Rectal smooth muscle tissue (tissue), 1 donor: Measurements from ENCODE around the gene CYRIA.

Experiments
- H3K27ac ChIP-seq: one replicate; pipeline ENCODE4 v1.7.0; 2013; ENCODE audit warnings: low read depth, low read length, inconsistent platforms
- H3K27me3 ChIP-seq: one replicate; pipeline ENCODE4 v1.7.0; 2013; ENCODE audit warnings: low read length; ENCODE audit not compliant: control insufficient read depth, insufficient read depth
- H3K36me3 ChIP-seq: one replicate; pipeline ENCODE4 v1.7.0; 2013; ENCODE audit warnings: low read length; ENCODE audit not compliant: control insufficient read depth, insufficient read depth
- H3K4me1 ChIP-seq: one replicate; pipeline ENCODE4 v1.7.0; 2013; ENCODE audit warnings: low read length; ENCODE audit not compliant: control insufficient read depth, insufficient read depth
- H3K4me3 ChIP-seq: one replicate; pipeline ENCODE4 v1.7.0; 2013; ENCODE audit warnings: low read length
- H3K9ac ChIP-seq: one replicate; pipeline ENCODE4 v1.7.0; 2013; ENCODE audit warnings: low read length

CYRIA gene

GRCh38 chr2:16645088-16645487 lies 20.5 kb downstream of the CYRIA start:
- Histone ChIP-seq H3K27me3 (no peaks in the 10 kb centered on the region), H3K4me1 (peaks cover 3% of the 10 kb centered on the region), H3K9ac (no peak overlapping the region), H3K27ac (no peak overlapping the region), H3K36me3 (no peaks in the 10 kb centered on the region), H3K4me3 (no peak overlapping the region)

- Histone ChIP-seq H3K36me3 (no peaks in the 10 kb centered on the region), H3K4me1 (peaks cover 5% of the 10 kb centered on the region), H3K27me3 (no peaks in the 10 kb centered on the region), H3K4me3 (no peak overlapping the region), H3K9ac (no peak overlapping the region), H3K27ac (no peak overlapping the region)
Measured at GRCh38 chr2:16644221-16644925, 21.3 kb downstream of the CYRIA start.

- H3K4me3 ChIP-seq, result no peak overlapping the region
- H3K27me3 ChIP-seq, result no peaks in the 10 kb centered on the region
- no peak overlapping the region for H3K9ac ChIP-seq
- peaks cover 5% of the 10 kb centered on the region for H3K4me1 ChIP-seq
- no peak overlapping the region for H3K27ac ChIP-seq
- no peaks in the 10 kb centered on the region for H3K36me3 ChIP-seq
Measured at GRCh38 chr2:16643099-16643498, 22.5 kb downstream of the CYRIA start.

GRCh38 chr2:16642088-16642487 lies 23.5 kb downstream of the CYRIA start:
- Histone ChIP-seq H3K4me3 (no peak overlapping the region), H3K27me3 (no peaks in the 10 kb centered on the region), H3K36me3 (no peaks in the 10 kb centered on the region), H3K4me1 (peaks cover 5% of the 10 kb centered on the region), H3K9ac (no peak overlapping the region), H3K27ac (no peak overlapping the region)

GRCh38 chr2:16641509-16641908 lies 24.1 kb downstream of the CYRIA start:
- Histone ChIP-seq H3K9ac (no peak overlapping the region), H3K36me3 (no peaks in the 10 kb centered on the region), H3K27me3 (no peaks in the 10 kb centered on the region), H3K27ac (no peak overlapping the region), H3K4me1 (peaks cover 5% of the 10 kb centered on the region), H3K4me3 (no peak overlapping the region)

- H3K36me3 ChIP-seq, result no peaks in the 10 kb centered on the region
- H3K27me3 ChIP-seq, result no peaks in the 10 kb centered on the region
- H3K4me3 ChIP-seq, result no peak overlapping the region
- no peak overlapping the region for H3K9ac ChIP-seq
- H3K27ac ChIP-seq, result no peak overlapping the region
- H3K4me1 ChIP-seq, result peaks cover 5% of the 10 kb centered on the region
Measured at GRCh38 chr2:16640867-16641266, 24.8 kb downstream of the CYRIA start.

GRCh38 chr2:16640001-16640700 lies 25.5 kb downstream of the CYRIA start:
- H3K9ac ChIP-seq, result no peak overlapping the region
- H3K27me3 ChIP-seq, result no peaks in the 10 kb centered on the region
- no peaks in the 10 kb centered on the region for H3K36me3 ChIP-seq
- H3K27ac ChIP-seq, result no peak overlapping the region
- no peak overlapping the region for H3K4me3 ChIP-seq
- peaks cover 5% of the 10 kb centered on the region for H3K4me1 ChIP-seq

- Histone ChIP-seq H3K4me1 (peaks cover 5% of the 10 kb centered on the region), H3K27me3 (no peaks in the 10 kb centered on the region), H3K4me3 (no peak overlapping the region), H3K9ac (no peak overlapping the region), H3K36me3 (no peaks in the 10 kb centered on the region), H3K27ac (no peak overlapping the region)
Measured at GRCh38 chr2:16639431-16639830, 26.2 kb downstream of the CYRIA start.

- H3K27ac ChIP-seq, result no peak overlapping the region
- no peak overlapping the region for H3K9ac ChIP-seq
- H3K4me3 ChIP-seq, result no peak overlapping the region
- H3K27me3 ChIP-seq, result no peaks in the 10 kb centered on the region
- H3K36me3 ChIP-seq, result no peaks in the 10 kb centered on the region
- peaks cover 5% of the 10 kb centered on the region for H3K4me1 ChIP-seq
Measured at GRCh38 chr2:16638946-16639345, 26.7 kb downstream of the CYRIA start.

GRCh38 chr2:16637304-16637703 lies 28.3 kb downstream of the CYRIA start:
- no peaks in the 10 kb centered on the region for H3K36me3 ChIP-seq
- no peaks in the 10 kb centered on the region for H3K27me3 ChIP-seq
- no peak overlapping the region for H3K9ac ChIP-seq
- peaks cover 3% of the 10 kb centered on the region for H3K4me1 ChIP-seq
- no peak overlapping the region for H3K4me3 ChIP-seq
- H3K27ac ChIP-seq, result no peak overlapping the region

- Histone ChIP-seq H3K27me3 (no peaks in the 10 kb centered on the region), H3K27ac (no peak overlapping the region), H3K4me1 (peaks cover 3% of the 10 kb centered on the region), H3K9ac (no peak overlapping the region), H3K4me3 (no peak overlapping the region), H3K36me3 (no peaks in the 10 kb centered on the region)
Measured at GRCh38 chr2:16635791-16636699, 29.6 kb downstream of the CYRIA start.

GRCh38 chr2:16633621-16634430 lies 31.8 kb downstream of the CYRIA start:
- Histone ChIP-seq H3K4me1 (no peaks in the 10 kb centered on the region), H3K4me3 (no peak overlapping the region), H3K27me3 (no peaks in the 10 kb centered on the region), H3K9ac (no peak overlapping the region), H3K36me3 (no peaks in the 10 kb centered on the region), H3K27ac (no peak overlapping the region)
